ENCODE measurements around the gene IDE. TPM values are rescaled to one million over a fixed set of nuclear protein-coding genes. Genes with fewer than 3 reads are reported as not detected.
A peak's percentile ranks its signal among the peaks of the same experiment; 100 is the strongest.

The IDE gene
- total and polyA plus RNA-seq, 9 of the 15 experiments (the other 6 are each of a cell fraction or from before 2014, with no cell fraction given), result 10.2 to 50.6 (median 33.2) TPM

- TF ChIP-seq MGA (IDR thresholded peaks at IDR 0.05), result peak; percentile 72
- TF ChIP-seq CBFB (CRISPR knock-in tag; IDR thresholded peaks at IDR 0.05), result no peak
- peak; percentile 17; the same call in 1 of the 2 replicates for TF ChIP-seq LEF1 (IDR thresholded peaks at IDR 0.05)
- TF ChIP-seq KAT8 (IDR thresholded peaks at IDR 0.05; ENCODE audit: low read depth), result no peak
- no peak for TF ChIP-seq MYC (IDR thresholded peaks at IDR 0.05; ENCODE audit: low read depth, low read length)
- TF ChIP-seq MYC (CRISPR knock-in tag; IDR thresholded peaks at IDR 0.05; ENCODE audit: borderline replicate concordance, low read depth), result no peak
- TF ChIP-seq CREBBP (IDR thresholded peaks at IDR 0.05; ENCODE audit: low read depth, low read length), result no peak
- no peak for TF ChIP-seq ZNF57 (CRISPR knock-in tag; IDR thresholded peaks at IDR 0.05)
- peak; percentile 53; the same call in 1 of the 2 replicates for TF ChIP-seq RNF2 (IDR thresholded peaks at IDR 0.05)
- no peak for TF ChIP-seq ZBTB1 (CRISPR knock-in tag; IDR thresholded peaks at IDR 0.05; ENCODE audit: borderline replicate concordance, low read depth)
- no peak for TF ChIP-seq PHB (CRISPR knock-in tag; IDR thresholded peaks at IDR 0.05)
- TF ChIP-seq DEAF1 (CRISPR knock-in tag; IDR thresholded peaks at IDR 0.05), result no peak
- TF ChIP-seq GTF2F1 (IDR thresholded peaks at IDR 0.05; ENCODE audit: low read depth, low read length), result no peak
- no peak for TF ChIP-seq NR1H2 (CRISPR knock-in tag; IDR thresholded peaks at IDR 0.05)
- TF ChIP-seq L3MBTL2 (IDR thresholded peaks at IDR 0.05), result peak; percentile 70
- 0 out of 2 replicates have a peak, but pooled peaks have one; percentile 15 for TF ChIP-seq TCF15 (CRISPR knock-in tag; IDR thresholded peaks at IDR 0.05)
Measured at GRCh38 chr10:92407305-92408016, 166.4 kb downstream of the IDE start (continued).

All from K562 (cell line).